GM20431 (cell line): ENCODE data around the gene CSF2RB.

Source experiments
- in situ Hi-C: fragments of 300-500 bp; cut with MseI, MboI; formaldehyde crosslinking; loops from one replicate; pipeline ENCODE4 v1.15.0; 2020; ENCODE audit warnings: low sequenced_read_pairs; ENCODE audit not compliant: unreplicated experiment

CSF2RB gene

DNA sequence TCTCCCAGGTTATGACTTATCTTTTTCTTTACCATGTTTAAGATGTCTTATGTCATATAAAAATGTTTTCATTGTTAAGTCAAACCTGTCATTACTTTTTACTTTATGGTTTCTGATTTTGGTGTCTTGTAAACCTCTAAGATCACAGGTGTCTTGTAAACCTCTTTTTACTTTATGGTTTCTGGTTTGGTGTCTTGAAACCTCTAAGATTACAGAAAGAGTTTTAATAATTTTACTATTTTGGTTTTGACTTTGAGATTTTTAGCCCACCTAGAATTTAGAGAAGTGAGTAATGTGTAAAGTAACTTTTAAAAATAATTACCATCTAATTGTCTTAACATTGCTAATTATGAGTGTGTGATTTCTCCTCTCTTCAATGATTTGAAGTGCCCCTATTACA, 2.6 kb downstream of the CSF2RB start:
- in situ Hi-C loops: no loop called here

DNA sequence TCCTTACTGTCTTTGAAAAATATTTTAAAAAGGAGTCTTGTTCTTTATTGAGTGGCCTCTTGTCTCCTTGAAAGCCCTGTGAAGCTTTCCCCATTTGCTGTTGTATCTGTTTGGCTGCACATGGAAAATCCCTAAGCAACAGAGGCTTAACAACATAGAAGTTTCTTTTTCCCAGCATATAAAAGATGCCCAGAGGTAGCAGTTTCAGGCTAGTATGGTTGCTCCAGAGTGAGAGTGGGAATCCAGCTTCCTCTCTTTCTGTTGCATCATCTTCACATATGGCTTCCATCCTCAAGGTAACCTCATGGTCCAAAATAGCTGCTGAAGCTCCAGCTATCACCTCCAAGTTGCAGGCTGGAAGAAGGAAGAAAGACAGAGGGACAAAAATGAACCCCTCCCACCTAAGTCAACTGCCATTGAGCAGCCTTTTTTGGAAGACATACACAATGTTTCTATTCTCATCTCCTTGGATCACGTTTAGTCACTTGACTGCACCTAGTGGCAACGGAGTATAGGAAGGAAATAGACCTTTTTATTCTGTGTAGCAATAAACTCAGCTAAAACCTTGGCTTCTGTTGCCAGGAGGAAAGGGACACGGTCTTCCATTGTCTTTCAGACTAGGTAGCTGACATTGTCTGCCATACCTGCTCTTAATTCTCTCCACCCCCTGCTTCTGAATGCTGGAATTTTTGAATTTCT, 5.3 kb downstream of the CSF2RB start:
- in situ Hi-C loops: no loop called here

DNA sequence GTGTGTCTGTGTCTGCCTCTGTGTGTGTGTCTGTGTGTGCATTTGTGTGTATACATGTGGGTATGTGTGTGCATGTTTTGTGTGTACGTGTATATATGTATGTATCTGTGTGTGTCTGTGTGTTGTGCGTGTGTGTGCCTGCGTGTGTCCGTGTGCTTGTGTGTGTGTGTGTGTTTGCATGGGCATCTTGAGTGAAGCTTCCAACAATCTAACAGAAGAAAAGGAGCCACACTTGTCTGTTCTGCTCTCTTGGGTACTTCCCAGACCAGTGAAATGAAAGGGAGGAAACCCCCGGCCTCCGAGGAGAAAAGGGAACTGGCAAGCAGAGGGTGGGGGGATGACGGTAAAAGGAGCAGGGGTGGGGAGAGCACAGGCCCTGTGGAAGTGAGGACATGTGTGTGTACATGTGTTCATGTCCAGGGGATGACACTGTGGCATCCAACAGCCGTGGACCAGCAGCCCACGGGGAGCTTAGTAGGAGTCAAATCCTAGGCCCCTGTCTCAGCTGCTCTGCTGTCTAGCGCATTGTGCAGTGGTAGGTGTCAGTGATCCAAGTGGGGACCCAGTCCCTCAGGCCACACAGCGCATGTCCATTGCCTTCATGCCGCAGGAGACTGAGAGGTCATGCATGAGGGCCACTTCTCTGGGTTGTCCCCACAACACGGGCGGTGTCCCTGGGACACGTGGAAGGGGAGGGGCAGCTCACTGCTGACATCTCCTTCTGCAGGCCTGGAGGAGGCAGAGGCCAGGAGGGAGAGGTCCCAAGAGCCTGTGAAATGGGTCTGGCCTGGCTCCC, 8.1 kb downstream of the CSF2RB start:
- in situ Hi-C loops: no loop called here

- in situ Hi-C loops: no loop called here
These were observed 8.7 kb downstream of the CSF2RB start for GRCh38 chr22:36922105-36922608.

GRCh38 chr22:36922711-36923110, 9.3 kb downstream of the CSF2RB start:
- in situ Hi-C loops: no loop called here

DNA sequence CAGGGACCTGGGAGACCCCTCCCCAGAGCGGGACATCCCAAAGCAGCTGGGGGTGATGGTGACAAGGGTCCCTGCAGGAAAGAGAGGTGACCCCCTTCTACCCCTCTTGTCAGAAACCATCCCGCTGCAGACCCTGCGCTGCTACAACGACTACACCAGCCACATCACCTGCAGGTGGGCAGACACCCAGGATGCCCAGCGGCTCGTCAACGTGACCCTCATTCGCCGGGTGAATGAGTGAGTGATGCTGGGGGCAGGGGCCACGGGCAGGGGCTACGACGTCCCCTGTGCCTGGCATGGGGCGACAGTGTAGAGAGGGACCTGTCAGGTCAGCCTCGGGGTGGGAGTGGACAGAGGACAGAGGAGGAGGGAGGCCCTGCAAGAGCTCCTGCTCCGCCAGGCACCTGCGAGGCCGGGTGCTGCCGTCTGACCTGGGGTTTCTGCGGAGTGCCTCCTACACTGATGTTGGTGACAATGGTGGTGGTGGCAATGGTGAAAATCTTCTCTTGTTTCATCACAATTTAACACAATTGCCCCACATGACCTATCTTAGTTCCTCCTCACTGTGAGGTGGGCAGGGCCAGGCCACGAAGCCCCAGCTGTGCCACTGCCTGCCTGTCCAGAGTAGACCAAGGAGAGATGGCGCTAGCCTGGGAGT, 9.8 kb downstream of the CSF2RB start:
- in situ Hi-C loops: no loop called here

DNA sequence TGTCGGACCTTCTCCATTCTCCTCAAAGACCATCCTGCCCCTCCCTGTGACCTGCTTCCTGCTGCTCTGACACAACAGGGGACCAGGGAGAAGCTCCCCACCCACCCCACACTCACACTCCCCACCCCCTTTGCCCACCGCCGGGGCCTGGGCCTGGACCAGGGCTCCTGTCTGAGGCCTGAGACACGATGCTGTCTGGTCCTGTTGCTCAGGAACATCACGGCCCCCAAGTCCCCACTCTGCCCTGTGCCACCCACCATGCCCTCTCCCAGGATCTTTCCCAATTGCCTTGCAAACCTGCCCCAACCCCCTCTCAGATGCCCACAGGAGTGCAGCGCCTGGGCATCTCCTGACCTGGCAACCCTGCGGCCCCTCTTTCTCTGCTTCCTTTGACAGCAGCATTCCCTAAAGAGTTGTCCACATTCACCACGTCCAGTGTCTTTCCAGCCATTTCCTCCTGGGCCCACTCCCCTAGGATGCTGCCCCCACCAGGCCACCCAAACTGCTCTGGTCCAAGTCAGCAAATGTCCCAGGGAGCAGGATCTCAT, 10.8 kb downstream of the CSF2RB start:
- in situ Hi-C loops: no loop called here

GRCh38 chr22:36925388-36926290, 12.2 kb downstream of the CSF2RB start:
- in situ Hi-C loops: no loop called here

DNA sequence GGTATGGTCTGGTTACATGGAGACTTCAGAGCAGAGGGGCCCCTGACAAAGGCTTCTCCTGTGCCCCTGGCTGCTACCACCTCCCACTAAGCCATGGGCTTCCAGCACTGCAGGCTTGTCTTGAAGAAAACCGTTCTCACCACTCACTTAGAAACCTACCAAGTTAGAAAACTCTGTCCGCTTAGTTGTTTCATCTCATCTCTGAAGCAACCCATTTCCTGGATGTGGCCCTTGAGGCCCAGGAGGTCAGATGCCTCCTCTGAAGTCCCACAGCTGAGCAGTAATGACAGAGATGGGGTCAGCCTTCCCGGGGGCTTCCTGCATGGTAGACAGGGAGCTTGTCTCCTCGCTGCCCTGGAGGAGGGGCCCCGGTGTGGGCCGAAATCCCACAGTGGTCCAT, 12.9 kb downstream of the CSF2RB start:
- in situ Hi-C loops: no loop called here

DNA sequence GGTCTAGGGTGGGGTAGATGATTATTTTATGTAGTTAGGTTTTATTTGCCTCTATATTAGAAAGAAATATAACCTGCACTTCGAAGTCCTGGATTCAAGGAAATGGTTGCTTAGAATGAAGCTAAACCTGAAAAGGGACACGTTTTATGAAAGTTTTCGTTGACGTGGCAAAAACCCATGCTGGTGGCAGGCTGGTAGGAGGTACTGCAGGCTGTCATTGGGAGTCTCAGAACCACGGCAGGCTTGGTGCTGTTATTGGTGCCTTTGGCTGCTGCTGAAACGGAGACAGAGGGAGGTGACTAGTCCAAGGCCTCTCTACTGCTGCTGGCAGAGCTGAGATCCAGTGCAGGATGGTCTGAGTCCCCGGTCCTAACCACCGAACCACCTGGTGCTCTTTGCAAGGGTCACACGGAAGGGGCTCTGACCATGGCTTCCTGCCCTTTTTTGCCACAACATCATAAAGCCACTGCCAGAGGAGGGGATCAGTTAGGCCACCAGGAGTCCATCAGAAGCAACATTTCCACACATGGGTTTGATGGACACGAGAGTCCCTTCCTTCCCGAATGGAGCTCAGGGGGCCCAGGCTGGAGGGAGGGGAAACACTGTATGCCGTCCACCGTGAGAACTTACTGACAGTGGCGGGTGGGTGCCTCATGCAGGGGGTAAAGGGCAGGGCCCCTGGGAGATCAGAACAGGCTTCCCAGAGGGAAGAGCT, 13.4 kb downstream of the CSF2RB start:
- in situ Hi-C loops: no loop called here

DNA sequence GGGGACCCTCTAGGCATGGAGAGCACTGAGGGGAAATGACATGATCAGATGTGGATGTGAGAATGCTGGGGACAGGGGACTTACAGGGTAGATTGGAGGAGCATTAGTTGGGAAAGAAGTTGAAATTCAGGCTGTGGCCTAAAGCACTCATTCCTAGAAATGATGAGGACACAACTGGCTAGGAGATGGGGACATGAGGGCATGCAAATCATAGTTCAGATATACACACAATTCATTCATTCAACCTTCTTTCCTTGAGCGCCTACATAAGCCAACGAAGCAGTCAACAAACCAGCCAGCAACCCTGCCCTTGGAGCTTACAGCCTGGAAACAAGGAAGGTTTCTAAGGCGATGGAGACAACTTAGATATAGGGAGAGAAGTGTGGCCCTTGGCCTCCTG, 14.2 kb downstream of the CSF2RB start:
- in situ Hi-C loops: no loop called here

DNA sequence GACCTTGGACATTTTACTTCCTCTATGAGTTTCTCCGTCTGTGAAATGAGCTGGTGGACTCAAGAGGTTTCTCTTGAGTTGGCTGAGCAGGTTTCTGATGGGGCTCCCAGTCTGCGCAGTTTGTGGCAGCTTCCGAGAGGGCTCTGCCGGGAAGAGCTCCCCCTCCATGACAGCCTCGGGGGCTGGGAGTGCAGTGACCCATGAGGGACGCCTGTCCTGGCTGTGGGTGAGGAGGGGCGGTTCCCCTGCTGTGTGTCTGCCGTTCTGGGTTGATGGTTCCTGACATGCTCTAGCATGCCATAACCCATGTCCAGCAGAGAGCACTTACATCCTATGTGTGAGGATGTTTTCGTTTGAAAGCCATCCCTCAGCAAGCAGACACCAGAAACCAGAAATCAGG, 14.8 kb downstream of the CSF2RB start:
- in situ Hi-C loops: no loop called here

GRCh38 chr22:36928786-36929535, 15.5 kb downstream of the CSF2RB start:
- in situ Hi-C loops: no loop called here

DNA sequence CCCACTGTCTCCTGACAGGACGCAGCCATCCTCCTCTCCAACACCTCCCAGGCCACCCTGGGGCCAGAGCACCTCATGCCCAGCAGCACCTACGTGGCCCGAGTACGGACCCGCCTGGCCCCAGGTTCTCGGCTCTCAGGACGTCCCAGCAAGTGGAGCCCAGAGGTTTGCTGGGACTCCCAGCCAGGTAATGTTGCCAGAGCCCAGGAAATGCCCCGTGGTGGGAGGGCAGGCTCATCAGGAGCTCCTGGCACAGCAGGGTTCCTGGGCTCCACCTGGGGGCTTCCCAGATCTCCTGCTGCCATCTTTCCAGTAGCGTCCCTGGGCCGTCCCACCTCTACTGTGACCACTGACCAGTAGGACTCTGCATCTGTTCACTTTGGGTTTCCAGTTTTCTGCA, 16.2 kb downstream of the CSF2RB start:
- in situ Hi-C loops: no loop called here

- in situ Hi-C loops: no loop called here
These were observed 16.9 kb downstream of the CSF2RB start for GRCh38 chr22:36930041-36930935.

DNA sequence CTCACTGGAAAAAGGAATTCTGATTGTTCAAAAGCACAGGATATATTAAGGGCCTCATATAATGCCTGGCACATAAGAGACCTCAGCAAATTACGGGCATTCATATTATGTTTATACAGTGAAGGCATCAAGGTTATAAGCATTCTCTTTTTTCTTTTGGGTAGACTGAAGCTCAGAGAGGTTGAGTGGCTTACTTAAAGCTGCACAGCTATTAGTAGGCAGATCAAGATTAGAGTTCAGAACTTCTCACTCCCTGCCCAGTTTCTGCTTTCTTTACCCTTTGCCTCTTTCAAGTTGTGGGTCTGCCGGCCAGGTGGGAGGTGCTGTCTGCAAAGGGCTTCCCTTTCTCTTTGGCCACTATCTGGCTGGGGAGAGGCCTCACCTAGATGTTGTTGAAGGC, 18.0 kb downstream of the CSF2RB start:
- in situ Hi-C loops: no loop called here

GRCh38 chr22:36933629-36934417, 20.4 kb downstream of the CSF2RB start:
- in situ Hi-C loops: no loop called here
